OCI-LY1 (cell line): Measurements from ENCODE around the gene USP36.

Source experiments
- H2AFZ ChIP-seq: fragments of 200-600 bp; sonication (generic), shearing (Covaris generic); 2 replicates; pipeline ENCODE4 v1.6.0; 2014; ENCODE audit warnings: antibody characterized with exemption, mild to moderate bottlenecking, low read length
- H3F3A ChIP-seq: fragments of 200-600 bp; sonication (generic), shearing (Covaris generic); 2 replicates; pipeline ENCODE4 v1.6.0; 2014; ENCODE audit warnings: mild to moderate bottlenecking, antibody characterized with exemption, low read length, moderate library complexity; ENCODE audit not compliant: insufficient read depth
- H3K27ac ChIP-seq: fragments of 200-600 bp; sonication (generic); 2 replicates; pipeline ENCODE4 v1.5.1; 2014; ENCODE audit warnings: low read length, mixed run types, mild to moderate bottlenecking, low read depth; ENCODE audit not compliant: poor library complexity, severe bottlenecking
- H3K27me3 ChIP-seq: fragments of 200-600 bp; sonication (generic); 2 replicates; pipeline ENCODE4 v1.6.0; 2014; ENCODE audit warnings: antibody characterized with exemption, mild to moderate bottlenecking, low read length, moderate library complexity; ENCODE audit not compliant: insufficient read depth
- H3K36me3 ChIP-seq: fragments of 200-600 bp; sonication (generic); 2 replicates; pipeline ENCODE4 v1.6.1; 2014; ENCODE audit warnings: mild to moderate bottlenecking, antibody characterized with exemption, low read length, moderate library complexity, mixed read lengths; ENCODE audit not compliant: insufficient read depth
- H3K4me1 ChIP-seq: fragments of 200-600 bp; sonication (generic); 2 replicates; pipeline ENCODE4 v1.5.1; 2014; ENCODE audit warnings: mild to moderate bottlenecking, low read length, moderate library complexity; ENCODE audit not compliant: insufficient read depth, severe bottlenecking
- H3K4me2 ChIP-seq: fragments of 200-600 bp; sonication (generic), shearing (Covaris generic); 2 replicates; pipeline ENCODE4 v1.6.1; 2014; ENCODE audit warnings: low read length
- H3K4me3 ChIP-seq: fragments of 200-600 bp; sonication (generic); 2 replicates; pipeline ENCODE4 v1.5.1; 2014; ENCODE audit warnings: low read length, low read depth, mild to moderate bottlenecking, mixed read lengths; ENCODE audit not compliant: poor library complexity, severe bottlenecking
- H3K79me2 ChIP-seq: fragments of 200-600 bp; shearing (Covaris generic); 2 replicates; pipeline ENCODE4 v1.6.1; 2016; ENCODE audit warnings: mixed run types, low read length, mixed read lengths; ENCODE audit not compliant: insufficient read depth
- H3K9ac ChIP-seq: fragments of 200-600 bp; sonication (generic), shearing (Covaris generic); 2 replicates; pipeline ENCODE4 v1.6.1; 2014; ENCODE audit warnings: mild to moderate bottlenecking, low read length, mixed read lengths
- H3K9me2 ChIP-seq: fragments of 200-600 bp; sonication (generic), shearing (Covaris generic); 2 replicates; pipeline ENCODE4 v1.6.1; 2014; ENCODE audit warnings: low read depth, mild to moderate bottlenecking, low read length, mixed read lengths
- H3K9me3 ChIP-seq: fragments of 200-600 bp; shearing (Covaris generic); 2 replicates; pipeline ENCODE4 v1.6.1; 2014; ENCODE audit warnings: low read length, mixed read lengths
- H4K20me1 ChIP-seq: fragments of 200-600 bp; sonication (generic), shearing (Covaris generic); 2 replicates; pipeline ENCODE4 v1.6.0; 2016; ENCODE audit warnings: mild to moderate bottlenecking, low read length; ENCODE audit not compliant: insufficient read depth
- CTCF ChIP-seq: fragments of 200-600 bp; sonication (generic), shearing (Covaris generic); IDR thresholded peaks from 2 replicates; pipeline ENCODE4 v1.5.1; 2017; ENCODE audit warnings: mild to moderate bottlenecking, antibody characterized with exemption, low read length, moderate library complexity, mixed read lengths
- EZH2 ChIP-seq: fragments of 200-600 bp; sonication (generic), shearing (Covaris generic); IDR thresholded peaks from 2 replicates; pipeline ENCODE4 v1.8.0; 2017; ENCODE audit warnings: borderline replicate concordance, mixed run types, mild to moderate bottlenecking, antibody characterized with exemption, low read length, moderate library complexity, mixed read lengths

USP36 gene

GRCh38 chr17:78818932-78819331 is 21.7 kb downstream of the USP36 start:
- Histone ChIP-seq H3K4me2 (no peak overlapping the region), H3K9me3 (no peaks in the 10 kb centered on the region), H2AFZ (no peak overlapping the region), H3F3A (no peaks in the 10 kb centered on the region), H3K4me3 (no peak overlapping the region), H3K9ac (no peak overlapping the region), H3K79me2 (no peaks in the 10 kb centered on the region), H3K36me3 (peaks cover 93% of the 10 kb centered on the region), H3K27me3 (no peaks in the 10 kb centered on the region), H3K4me1 (no peaks in the 10 kb centered on the region), H3K9me2 (no peaks in the 10 kb centered on the region), H3K27ac (no peak overlapping the region), H4K20me1 (no peaks in the 10 kb centered on the region)
- TF ChIP-seq CTCF: no peak
- no peak for TF ChIP-seq EZH2

- H3K79me2 ChIP-seq: no peaks in the 10 kb centered on the region
- H3K27ac ChIP-seq: no peak overlapping the region
- no peaks in the 10 kb centered on the region for H3K9me3 ChIP-seq
- no peak overlapping the region for H3K4me2 ChIP-seq
- H4K20me1 ChIP-seq: no peaks in the 10 kb centered on the region
- H3K4me3 ChIP-seq: no peak overlapping the region
- H3K27me3 ChIP-seq: no peaks in the 10 kb centered on the region
- H3F3A ChIP-seq: no peaks in the 10 kb centered on the region
- no peak overlapping the region for H2AFZ ChIP-seq
- TF ChIP-seq CTCF (no peak), EZH2 (no peak)
- H3K9me2 ChIP-seq: no peaks in the 10 kb centered on the region
- no peaks in the 10 kb centered on the region for H3K4me1 ChIP-seq
- H3K9ac ChIP-seq: no peak overlapping the region
- peaks cover 93% of the 10 kb centered on the region for H3K36me3 ChIP-seq
These were observed 22.3 kb downstream of the USP36 start for GRCh38 chr17:78818152-78818846.

DNA sequence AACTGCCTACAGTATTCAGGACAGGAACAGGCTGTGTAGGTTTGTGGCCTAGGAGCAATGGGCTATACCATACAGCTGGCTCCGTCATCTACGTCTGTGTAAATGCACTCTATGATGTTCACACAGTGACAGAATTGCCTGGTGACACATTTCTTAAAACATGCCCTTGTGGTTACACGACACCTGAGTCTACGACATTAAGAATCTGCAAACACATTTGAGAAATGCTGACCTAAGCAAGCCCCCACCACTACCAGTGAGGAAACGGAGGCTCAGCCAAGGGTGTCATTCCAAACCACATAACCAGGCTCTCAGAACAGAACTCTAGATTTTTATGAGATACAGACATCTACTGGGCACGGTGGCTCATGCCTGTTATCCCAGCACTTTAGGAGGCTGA is 23.5 kb downstream of the USP36 start:
- no peak overlapping the region for H3K27ac ChIP-seq
- H3K36me3 ChIP-seq: peaks cover 94% of the 10 kb centered on the region
- TF ChIP-seq EZH2: no peak
- TF ChIP-seq CTCF: no peak
- no peak overlapping the region for H3K9ac ChIP-seq
- H3K4me1 ChIP-seq: no peaks in the 10 kb centered on the region
- no peaks in the 10 kb centered on the region for H3K79me2 ChIP-seq
- H3K4me3 ChIP-seq: no peak overlapping the region
- H3K9me2 ChIP-seq: no peaks in the 10 kb centered on the region
- H3K27me3 ChIP-seq: no peaks in the 10 kb centered on the region
- no peaks in the 10 kb centered on the region for H4K20me1 ChIP-seq
- no peak overlapping the region for H2AFZ ChIP-seq
- no peaks in the 10 kb centered on the region for H3F3A ChIP-seq
- no peak overlapping the region for H3K4me2 ChIP-seq
- H3K9me3 ChIP-seq: no peaks in the 10 kb centered on the region
